Muscle of arm (tissue), 12 donors: ENCODE results near the gene PRAF2. TPM values are rescaled to one million over a fixed set of nuclear protein-coding genes. Genes with fewer than 3 reads are reported as not detected.

Source experiments
- DNase-seq: peaks from one replicate; pipeline ENCODE4 v3.0.0-alpha.2; 2013
- polyA plus RNA-seq, 12 donors: library from polyadenylated mRNA; unstranded; fragments of 120-200 nt; gene quantifications; one replicate each; pipeline ENCODE4 v1.2.1, GENCODE V29; 2013; ENCODE audit not compliant: insufficient read length in 12 of 12

The PRAF2 gene
- polyA plus RNA-seq, 12 donors, result 15.7 to 63.8 (median 22.1) TPM; not detected in 1

- DNase-seq, result peak; percentile 69
Measured at GRCh38 chrX:49053223-49054072, 20.4 kb downstream of the PRAF2 start.

- no peak for DNase-seq
Measured at GRCh38 chrX:49043987-49044281, 29.9 kb downstream of the PRAF2 start.

- peak; percentile 97 for DNase-seq
Measured at GRCh38 chrX:49043220-49043986, 30.4 kb downstream of the PRAF2 start, which contains the start of gene TFE3. Gene TFE3 (minus strand): TSS chrX:49043357. CDS start chrX:49043226, 131 bp downstream.

- no peak for DNase-seq
Measured at GRCh38 chrX:49042581-49043219, 31.1 kb downstream of the PRAF2 start.

GRCh38 chrX:49041744-49042580 is 31.8 kb downstream of the PRAF2 start:
- no peak for DNase-seq

- no peak for DNase-seq
Measured at GRCh38 chrX:49040376-49040955, 33.3 kb downstream of the PRAF2 start.

- DNase-seq, result no peak
Measured at GRCh38 chrX:49039598-49040375, 34.0 kb downstream of the PRAF2 start.

- DNase-seq, result no peak
Measured at GRCh38 chrX:49037883-49038475, 35.8 kb downstream of the PRAF2 start.

- DNase-seq, result no peak
Measured at GRCh38 chrX:49030283-49030682, 43.5 kb downstream of the PRAF2 start.

GRCh38 chrX:49029876-49030275 is 43.9 kb downstream of the PRAF2 start:
- no peak for DNase-seq

Other genes with a start within 250 kb of the PRAF2 start
- under 1 TPM in 1 of 12 donors, not detected in 11; 0.13 TPM for gene ERAS, start 247.5 kb downstream of the PRAF2 start, polyA plus RNA-seq
- gene PCSK1N, start 238.4 kb downstream of the PRAF2 start, polyA plus RNA-seq, result 10 to 100 TPM in 1 of 12 donors, under 1 TPM in 3, not detected in 8; 0.32 to 22.5 (median 0.41) TPM
- 10 to 100 TPM in 11 of 12 donors, not detected in 1; 23.6 to 44.3 (median 28.5) TPM for gene TIMM17B, start 176.2 kb downstream of the PRAF2 start, polyA plus RNA-seq
- gene PQBP1, start 176.1 kb downstream of the PRAF2 start, polyA plus RNA-seq, result 10 to 100 TPM in 11 of 12 donors, not detected in 1; 46.3 to 96.3 (median 58.6) TPM
- 10 to 100 TPM in 11 of 12 donors, not detected in 1; 14.8 to 19.8 (median 16.5) TPM for gene SLC35A2, start 162.4 kb downstream of the PRAF2 start, polyA plus RNA-seq
- gene PIM2, start 155.0 kb downstream of the PRAF2 start, polyA plus RNA-seq, result 1 to 10 TPM in 10 of 12 donors, not detected in 2; 1.1 to 4.5 (median 1.7) TPM
- gene OTUD5, start 116.4 kb downstream of the PRAF2 start, polyA plus RNA-seq, result 10 to 100 TPM in 11 of 12 donors, not detected in 1; 30.6 to 57.7 (median 35.2) TPM
- gene KCND1, start 102.2 kb downstream of the PRAF2 start, polyA plus RNA-seq, result 1 to 10 TPM in 4 of 12 donors, under 1 TPM in 6, not detected in 2; 0.63 to 5.0 (median 0.96) TPM
- gene GRIPAP1, start 71.7 kb downstream of the PRAF2 start, polyA plus RNA-seq, result 10 to 100 TPM in 11 of 12 donors, not detected in 1; 15.5 to 49.0 (median 24.6) TPM
- gene TFE3, start 30.6 kb downstream of the PRAF2 start, polyA plus RNA-seq, result 10 to 100 TPM in 11 of 12 donors, not detected in 1; 18.0 to 39.7 (median 20.6) TPM
- gene CCDC120, start 15.0 kb downstream of the PRAF2 start, polyA plus RNA-seq, result 10 to 100 TPM in 2 of 12 donors, 1 to 10 TPM in 9, not detected in 1; 2.7 to 12.4 (median 4.2) TPM
- gene WDR45, start 5.9 kb upstream of the PRAF2 start, polyA plus RNA-seq, result 10 to 100 TPM in 11 of 12 donors, not detected in 1; 20.7 to 44.0 (median 33.2) TPM
- 10 to 100 TPM in 11 of 12 donors, not detected in 1; 15.5 to 19.0 (median 17.1) TPM for gene GPKOW, start 49.7 kb upstream of the PRAF2 start, polyA plus RNA-seq
- gene MAGIX, start 88.8 kb upstream of the PRAF2 start, polyA plus RNA-seq, result 1 to 10 TPM in 10 of 12 donors, not detected in 2; 1.2 to 2.3 (median 1.9) TPM
- gene PLP2, start 97.9 kb upstream of the PRAF2 start, polyA plus RNA-seq, result 100 to 1,000 TPM in 10 of 12 donors, 10 to 100 TPM in 1, not detected in 1; 99.4 to 232 (median 162) TPM
- 1 to 10 TPM in 10 of 12 donors, not detected in 2; 2.4 to 8.7 (median 3.7) TPM for gene PRICKLE3, start 112.4 kb upstream of the PRAF2 start, polyA plus RNA-seq
- 1 to 10 TPM in 5 of 12 donors, under 1 TPM in 6, not detected in 1; 0.59 to 5.9 (median 0.97) TPM for gene SYP, start 126.2 kb upstream of the PRAF2 start, polyA plus RNA-seq
- under 1 TPM in 6 of 12 donors, not detected in 6; 0.03 to 0.39 (median 0.15) TPM for gene CACNA1F, start 159.3 kb upstream of the PRAF2 start, polyA plus RNA-seq
- 10 to 100 TPM in 7 of 12 donors, 1 to 10 TPM in 4, not detected in 1; 8.4 to 18.4 (median 11.0) TPM for gene CCDC22, start 161.5 kb upstream of the PRAF2 start, polyA plus RNA-seq
- 1 to 10 TPM in 1 of 12 donors, under 1 TPM in 9, not detected in 2; 0.25 to 1.9 (median 0.47) TPM for gene FOXP3, start 190.7 kb upstream of the PRAF2 start, polyA plus RNA-seq
- 10 to 100 TPM in 1 of 12 donors, 1 to 10 TPM in 10, not detected in 1; 4.9 to 11.0 (median 7.0) TPM for gene PPP1R3F, start 195.8 kb upstream of the PRAF2 start, polyA plus RNA-seq
- not detected for gene GAGE10, start 229.6 kb upstream of the PRAF2 start, polyA plus RNA-seq
- not detected for gene GAGE12J, start 248.0 kb upstream of the PRAF2 start, polyA plus RNA-seq